Ishikawa (cell line): ENCODE data around the gene SCNN1A.
A peak's percentile ranks its signal among the peaks of the same experiment; 100 is the strongest.

ENCODE experiments used
- CEBPB ChIP-seq: IDR thresholded peaks from 2 replicates; pipeline ENCODE4 v1.6.1; 2012
- CREB1 ChIP-seq: IDR thresholded peaks from 2 replicates; pipeline ENCODE4 v1.6.1; 2012; ENCODE audit warnings: low read depth
- EGR1 ChIP-seq: IDR thresholded peaks from 2 replicates; pipeline ENCODE4 v1.6.1; 2012
- EP300 ChIP-seq: IDR thresholded peaks from 2 replicates; pipeline ENCODE4 v1.6.1; 2012; ENCODE audit warnings: borderline replicate concordance
- FOXM1 ChIP-seq: IDR thresholded peaks from 2 replicates; pipeline ENCODE4 v1.6.1; 2012; ENCODE audit warnings: low read depth, borderline replicate concordance
- MAX ChIP-seq: IDR thresholded peaks from 2 replicates; pipeline ENCODE4 v1.6.1; 2012
- NFIC ChIP-seq: IDR thresholded peaks from 2 replicates; pipeline ENCODE4 v1.6.1; 2012
- RAD21 ChIP-seq: IDR thresholded peaks from 2 replicates; pipeline ENCODE4 v1.6.1; 2012; ENCODE audit warnings: low read depth
- TAF1 ChIP-seq: IDR thresholded peaks from 2 replicates; pipeline ENCODE4 v1.6.1; 2012; ENCODE audit warnings: low read depth, mild to moderate bottlenecking
- TCF12 ChIP-seq: IDR thresholded peaks from 2 replicates; pipeline ENCODE4 v1.6.1; 2012; ENCODE audit warnings: low read depth
- TEAD4 ChIP-seq: IDR thresholded peaks from 2 replicates; pipeline ENCODE4 v1.6.1; 2012
- YY1 ChIP-seq: IDR thresholded peaks from 2 replicates; pipeline ENCODE4 v1.6.1; 2012; ENCODE audit warnings: low read depth
- ZBTB7A ChIP-seq: IDR thresholded peaks from 2 replicates; pipeline ENCODE4 v1.6.1; 2012; ENCODE audit warnings: low read depth
- TF ChIP-seq, protein P1 (sequence below): IDR thresholded peaks from 2 replicates; pipeline ENCODE4 v1.6.1; 2012; ENCODE audit warnings: low read depth, mild to moderate bottlenecking
- TF ChIP-seq, protein P2 (sequence below): IDR thresholded peaks from 2 replicates; pipeline ENCODE4 v1.6.1; 2012

The SCNN1A gene

GRCh38 chr12:6346235-6346832 is 29.0 kb downstream of the SCNN1A start:
- no peak for TF ChIP-seq CEBPB
- TF ChIP-seq ZBTB7A, result no peak
- no peak for TF ChIP-seq YY1
- TF ChIP-seq TCF12, result no peak
- no peak for TF ChIP-seq NFIC
- TF ChIP-seq FOXM1, result no peak
- TF ChIP-seq, protein P1, sequence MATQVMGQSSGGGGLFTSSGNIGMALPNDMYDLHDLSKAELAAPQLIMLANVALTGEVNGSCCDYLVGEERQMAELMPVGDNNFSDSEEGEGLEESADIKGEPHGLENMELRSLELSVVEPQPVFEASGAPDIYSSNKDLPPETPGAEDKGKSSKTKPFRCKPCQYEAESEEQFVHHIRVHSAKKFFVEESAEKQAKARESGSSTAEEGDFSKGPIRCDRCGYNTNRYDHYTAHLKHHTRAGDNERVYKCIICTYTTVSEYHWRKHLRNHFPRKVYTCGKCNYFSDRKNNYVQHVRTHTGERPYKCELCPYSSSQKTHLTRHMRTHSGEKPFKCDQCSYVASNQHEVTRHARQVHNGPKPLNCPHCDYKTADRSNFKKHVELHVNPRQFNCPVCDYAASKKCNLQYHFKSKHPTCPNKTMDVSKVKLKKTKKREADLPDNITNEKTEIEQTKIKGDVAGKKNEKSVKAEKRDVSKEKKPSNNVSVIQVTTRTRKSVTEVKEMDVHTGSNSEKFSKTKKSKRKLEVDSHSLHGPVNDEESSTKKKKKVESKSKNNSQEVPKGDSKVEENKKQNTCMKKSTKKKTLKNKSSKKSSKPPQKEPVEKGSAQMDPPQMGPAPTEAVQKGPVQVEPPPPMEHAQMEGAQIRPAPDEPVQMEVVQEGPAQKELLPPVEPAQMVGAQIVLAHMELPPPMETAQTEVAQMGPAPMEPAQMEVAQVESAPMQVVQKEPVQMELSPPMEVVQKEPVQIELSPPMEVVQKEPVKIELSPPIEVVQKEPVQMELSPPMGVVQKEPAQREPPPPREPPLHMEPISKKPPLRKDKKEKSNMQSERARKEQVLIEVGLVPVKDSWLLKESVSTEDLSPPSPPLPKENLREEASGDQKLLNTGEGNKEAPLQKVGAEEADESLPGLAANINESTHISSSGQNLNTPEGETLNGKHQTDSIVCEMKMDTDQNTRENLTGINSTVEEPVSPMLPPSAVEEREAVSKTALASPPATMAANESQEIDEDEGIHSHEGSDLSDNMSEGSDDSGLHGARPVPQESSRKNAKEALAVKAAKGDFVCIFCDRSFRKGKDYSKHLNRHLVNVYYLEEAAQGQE, result no peak
- no peak for TF ChIP-seq EP300
- TF ChIP-seq TAF1, result no peak
- TF ChIP-seq TEAD4, result no peak
- no peak for TF ChIP-seq CREB1
- TF ChIP-seq EGR1, result no peak
- TF ChIP-seq, protein P2, sequence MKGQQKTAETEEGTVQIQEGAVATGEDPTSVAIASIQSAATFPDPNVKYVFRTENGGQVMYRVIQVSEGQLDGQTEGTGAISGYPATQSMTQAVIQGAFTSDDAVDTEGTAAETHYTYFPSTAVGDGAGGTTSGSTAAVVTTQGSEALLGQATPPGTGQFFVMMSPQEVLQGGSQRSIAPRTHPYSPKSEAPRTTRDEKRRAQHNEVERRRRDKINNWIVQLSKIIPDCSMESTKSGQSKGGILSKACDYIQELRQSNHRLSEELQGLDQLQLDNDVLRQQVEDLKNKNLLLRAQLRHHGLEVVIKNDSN, result no peak
- TF ChIP-seq RAD21, result no peak
- TF ChIP-seq MAX, result no peak

- TF ChIP-seq FOXM1 (no peak), CREB1 (no peak), YY1 (no peak)
Observed at GRCh38 chr12:6345319-6346091, 29.9 kb downstream of the SCNN1A start.

GRCh38 chr12:6343518-6343917 is 31.8 kb downstream of the SCNN1A start:
- TF ChIP-seq EP300, result no peak
- TF ChIP-seq CEBPB, result no peak
- no peak for TF ChIP-seq MAX
- TF ChIP-seq, protein P2, result no peak
- TF ChIP-seq FOXM1, result no peak
- no peak for TF ChIP-seq RAD21
- TF ChIP-seq EGR1, result no peak
- TF ChIP-seq, protein P1, result no peak
- no peak for TF ChIP-seq TCF12
- no peak for TF ChIP-seq CREB1
- TF ChIP-seq ZBTB7A, result no peak
- TF ChIP-seq TEAD4, result no peak
- no peak for TF ChIP-seq YY1
- TF ChIP-seq TAF1, result no peak
- TF ChIP-seq NFIC, result no peak

- TF ChIP-seq FOXM1 (0 out of 2 replicates have a peak, but pooled peaks have one; percentile 8), EP300 (no peak)
Observed at GRCh38 chr12:6342140-6342889, 33.0 kb downstream of the SCNN1A start.

DNA sequence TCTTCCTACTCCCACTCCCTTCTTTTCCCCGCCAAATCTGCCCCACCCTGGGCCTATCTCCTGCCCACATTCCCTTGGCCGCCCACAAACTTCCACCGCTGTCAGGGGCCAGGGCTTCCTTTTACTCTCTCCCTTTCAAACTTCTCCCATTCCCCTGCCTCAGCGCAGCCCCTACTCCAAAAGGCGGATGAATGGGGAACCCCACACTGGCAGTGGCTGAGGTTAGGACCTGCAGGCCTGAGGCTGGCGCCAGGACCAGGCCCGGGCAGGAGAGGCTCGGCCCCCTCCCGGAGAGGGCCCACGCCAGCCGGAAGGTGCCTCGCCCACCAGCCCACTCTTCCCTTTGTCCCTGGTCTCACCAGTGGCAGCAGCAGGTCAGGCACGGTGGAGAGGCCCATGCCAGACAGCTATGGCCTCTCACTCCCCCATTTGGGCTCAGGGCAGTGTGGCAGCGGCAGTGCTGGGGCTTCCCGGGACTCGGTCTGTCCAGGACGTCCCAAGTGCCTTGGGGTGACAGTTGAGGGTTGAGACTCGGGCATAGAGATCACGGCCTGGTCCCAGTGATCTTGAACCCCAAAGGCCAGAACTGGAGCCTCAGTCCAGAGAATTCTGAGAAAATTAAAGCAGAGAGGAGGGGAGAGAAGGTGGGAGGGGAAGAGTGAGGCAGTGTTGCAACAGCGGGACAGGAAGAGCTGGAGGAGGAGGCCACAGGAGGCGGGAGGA is 33.8 kb downstream of the SCNN1A start, which contains the start of gene TNFRSF1A:
TSS of gene TNFRSF1A (minus strand) at position 660 of the 723 bp plus-strand sequence. CDS start at position 398, 262 bp downstream.
- TF ChIP-seq NFIC, result no peak; the same call in none of the 2 replicates
- TF ChIP-seq YY1, result no peak
- TF ChIP-seq, protein P2, result no peak
- no peak for TF ChIP-seq TCF12
- TF ChIP-seq, protein P1, result no peak
- TF ChIP-seq CEBPB, result peak; percentile 99
- TF ChIP-seq RAD21, result no peak
- peak; percentile 11 for TF ChIP-seq MAX
- TF ChIP-seq CREB1, result no peak
- TF ChIP-seq TAF1, result 0 out of 2 replicates have a peak, but pooled peaks have one; percentile 59
- peak; percentile 44 for TF ChIP-seq EGR1
- no peak; the same call in 1 of the 2 replicates for TF ChIP-seq ZBTB7A
- peak; percentile 19; the same call in 1 of the 2 replicates for TF ChIP-seq FOXM1
- TF ChIP-seq EP300, result peak; percentile 59; the same call in 1 of the 2 replicates
- no peak for TF ChIP-seq TEAD4
